Activated CD8-positive, alpha-beta T cell treated with anti-CD3 and anti-CD28 coated beads for 36 hours (primary cell): ENCODE data around the gene MID2. TPM values are rescaled to one million over a fixed set of nuclear protein-coding genes. Genes with fewer than 3 reads are reported as not detected.
"Not testable (repeated sequence)": the region's sequence is repeated elsewhere in the genome, so short reads cannot be mapped to it uniquely, and the experiment has no call there.

Experiments used
- ATAC-seq: fragments of 200-7000 bp; cut with Tn5 transposase; one replicate; pipeline ENCODE4 v1.10.0; 2021; ENCODE audit warnings: mild to moderate bottlenecking, moderate library complexity
- CTCF ChIA-PET: fragments of 350-600 bp; sonication (Branson Sonifier 250); formaldehyde crosslinking; loops from one replicate; lab custom pipeline; 2021; ENCODE audit warnings: antibody characterized with exemption; lab: Charles Lee
- POLR2A ChIA-PET: fragments of 350-600 bp; sonication (Branson Sonifier 250); formaldehyde crosslinking; loops from one replicate; lab custom pipeline; 2021; ENCODE audit warnings: antibody characterized with exemption; lab: Charles Lee
- DNase-seq: peaks from one replicate; pipeline ENCODE4 v3.0.0-alpha.2; 2020
- H3K27ac Mint-ChIP-seq: one replicate; pipeline ENCODE4 v1.8.0; 2021; ENCODE audit warnings: mild to moderate bottlenecking, mixed read lengths
- H3K27me3 Mint-ChIP-seq: one replicate; pipeline ENCODE4 v1.8.0; 2021; ENCODE audit warnings: mixed read lengths
- H3K36me3 Mint-ChIP-seq: one replicate; pipeline ENCODE4 v1.8.0; 2021; ENCODE audit warnings: low read depth, mixed read lengths
- H3K4me1 Mint-ChIP-seq: one replicate; pipeline ENCODE4 v1.8.0; 2021; ENCODE audit warnings: low read depth, mixed read lengths
- H3K4me3 Mint-ChIP-seq: one replicate; pipeline ENCODE4 v1.8.0; 2021; ENCODE audit warnings: mild to moderate bottlenecking, moderate library complexity, mixed read lengths
- H3K9me3 Mint-ChIP-seq: one replicate; pipeline ENCODE4 v1.8.0; 2021; ENCODE audit warnings: mixed read lengths
- CTCF ChIP-seq: fragments of 200-600 bp; IDR thresholded peaks from one replicate; pipeline ENCODE4 v1.8.0; 2022; ENCODE audit warnings: antibody characterized with exemption, mild to moderate bottlenecking
- intact Hi-C: fragments of 100-400 bp; cut with micrococcal nuclease; formaldehyde crosslinking; loops from one replicate; pipeline ENCODE4 v1.10.0; 2022
- total RNA-seq, 2 experiments: library from RNA; stranded (reverse); gene quantifications; one replicate each; pipeline ENCODE4 v1.2.3, GENCODE V29; 2021

MID2 gene
- total RNA-seq, 2 experiments from 2014 or later, result 6.6 to 7.4 TPM

DNA sequence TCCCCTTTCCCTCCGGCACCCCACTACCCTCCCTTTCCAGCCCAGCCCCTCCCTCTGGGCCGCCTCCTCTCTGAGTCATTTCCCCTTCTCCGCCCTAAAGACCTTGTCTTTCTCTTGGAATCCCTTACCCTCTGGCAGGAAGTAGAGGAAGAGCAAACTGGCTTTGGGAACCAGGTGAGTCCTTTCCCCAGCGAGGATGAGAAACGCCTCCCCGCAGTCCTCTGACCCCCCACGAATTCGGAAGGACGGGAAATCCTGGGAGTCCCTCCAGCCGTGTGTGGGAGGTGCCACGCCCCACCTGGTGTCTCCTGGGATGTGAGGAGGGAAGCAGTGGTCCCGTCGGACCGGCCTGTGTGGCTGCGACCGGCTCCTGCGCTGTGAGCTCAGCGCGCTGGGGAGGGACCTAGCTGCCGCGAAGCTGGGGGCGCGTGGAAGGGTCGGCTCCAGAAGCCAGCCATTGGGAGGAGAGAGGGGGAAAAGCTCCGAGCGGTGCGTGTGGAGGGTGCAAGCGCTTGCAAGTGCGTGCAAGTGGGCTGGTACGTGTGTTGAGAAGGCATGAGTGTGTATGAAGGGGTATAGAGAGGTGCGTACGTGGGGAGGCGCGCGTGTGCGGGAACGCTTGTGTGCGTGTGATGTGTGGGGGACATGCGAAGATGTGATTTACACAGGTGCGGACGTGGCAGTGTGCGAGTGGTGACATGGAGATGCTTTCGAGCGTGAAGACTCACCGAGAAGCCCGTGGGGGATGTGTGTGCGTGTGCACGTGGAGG lies 110.2 kb downstream of the MID2 start:
- Mint-ChIP-seq H3K4me3 (peak overlapping the region; percentile 47), H3K36me3 (no peaks in the 10 kb centered on the region), H3K4me1 (peaks cover 3% of the 10 kb centered on the region), H3K27me3 (peaks cover 8% of the 10 kb centered on the region), H3K9me3 (no peaks in the 10 kb centered on the region), H3K27ac (no peak overlapping the region)
- ATAC-seq, result no peak
- ChIA-PET CTCF (no interaction called here), POLR2A (no interaction called here)
- TF ChIP-seq CTCF, result no peak
- DNase-seq, result peak; percentile 1
- intact Hi-C loops, result no loop called here

GRCh38 chrX:107936434-107936730 lies 110.7 kb downstream of the MID2 start:
- peak overlapping the region; percentile 47 for H3K4me3 Mint-ChIP-seq
- H3K27me3 Mint-ChIP-seq, result peaks cover 8% of the 10 kb centered on the region
- no peak overlapping the region for H3K27ac Mint-ChIP-seq
- ChIA-PET CTCF (no interaction called here), POLR2A (no interaction called here)
- intact Hi-C loops, result no loop called here
- DNase-seq (no peak), ATAC-seq (no peak)
- H3K4me1 Mint-ChIP-seq, result peaks cover 3% of the 10 kb centered on the region
- TF ChIP-seq CTCF, result no peak
- H3K9me3 Mint-ChIP-seq, result no peaks in the 10 kb centered on the region
- H3K36me3 Mint-ChIP-seq, result no peaks in the 10 kb centered on the region

DNA sequence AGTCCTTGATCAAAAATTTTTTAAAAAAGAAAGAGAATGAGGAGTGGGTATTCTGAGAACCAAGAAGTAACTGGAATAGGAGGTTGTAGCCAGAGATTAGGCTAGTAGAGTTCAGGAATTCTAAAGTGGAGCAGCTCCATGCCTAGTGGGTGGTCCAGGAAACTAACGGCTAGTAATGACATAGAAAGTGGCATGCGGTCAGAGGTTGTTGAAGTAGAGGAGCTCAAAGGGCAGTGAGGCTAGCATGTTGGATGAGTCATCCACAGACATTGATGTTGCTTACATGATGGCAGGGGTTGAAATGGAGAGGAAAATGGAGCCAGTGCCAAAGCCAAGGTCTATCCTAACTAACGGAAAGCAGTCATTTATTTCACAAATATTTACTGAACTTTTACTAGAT lies 114.4 kb downstream of the MID2 start:
- H3K4me3 Mint-ChIP-seq, result no peak overlapping the region
- H3K27me3 Mint-ChIP-seq, result peaks cover 8% of the 10 kb centered on the region
- intact Hi-C loops, result no loop called here
- no peak for ATAC-seq
- DNase-seq, result no peak
- peaks cover 3% of the 10 kb centered on the region for H3K4me1 Mint-ChIP-seq
- ChIA-PET CTCF (no interaction called here), POLR2A (no interaction called here)
- H3K9me3 Mint-ChIP-seq, result no peaks in the 10 kb centered on the region
- TF ChIP-seq CTCF, result no peak
- no peak overlapping the region for H3K27ac Mint-ChIP-seq
- H3K36me3 Mint-ChIP-seq, result no peaks in the 10 kb centered on the region

- not testable (repeated sequence) for H3K9me3 Mint-ChIP-seq
Observed at GRCh38 chrX:107955337-107955736, 129.7 kb downstream of the MID2 start.

DNA sequence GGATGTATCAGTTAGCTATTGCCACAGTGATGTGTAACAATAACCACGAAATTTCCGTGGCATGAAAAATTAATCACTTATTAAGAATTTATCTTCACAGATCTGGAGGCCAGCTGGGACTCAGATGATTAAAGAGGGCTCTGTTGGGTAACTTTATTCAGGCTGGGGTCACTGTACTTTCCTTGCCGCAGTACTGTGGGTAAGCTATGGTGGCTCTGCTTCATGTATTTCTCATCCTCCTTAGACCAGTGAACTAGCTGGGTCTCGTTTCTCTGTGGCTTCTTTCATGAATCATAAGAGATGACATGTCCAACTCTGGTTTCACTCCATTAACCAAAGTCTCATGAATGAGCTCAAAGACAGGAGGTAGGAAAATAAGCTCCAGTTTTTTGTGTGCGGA lies 143.0 kb downstream of the MID2 start:
- Mint-ChIP-seq H3K4me1 (no peaks in the 10 kb centered on the region), H3K4me3 (no peak overlapping the region), H3K9me3 (no peaks in the 10 kb centered on the region), H3K27ac (no peak overlapping the region), H3K36me3 (no peaks in the 10 kb centered on the region), H3K27me3 (no peaks in the 10 kb centered on the region)
- ChIA-PET POLR2A (no interaction called here), CTCF (interaction anchor here (1.1 kb wide), 1 partner anchor 18 kb away, joined by 3 read pairs; no protein-coding TSS in a partner anchor)
- intact Hi-C loops, result no loop called here
- TF ChIP-seq CTCF, result no peak
- DNase-seq (no peak), ATAC-seq (no peak)

More at GRCh38 chrX:107955337-107955736, 129.7 kb downstream of the MID2 start:
- H3K36me3 Mint-ChIP-seq, DNase-seq, ATAC-seq, intact Hi-C loops, H3K4me1 Mint-ChIP-seq, H3K27me3 Mint-ChIP-seq, POLR2A ChIA-PET, CTCF ChIA-PET, H3K4me3 Mint-ChIP-seq, H3K27ac Mint-ChIP-seq: not testable (repeated sequence)
